Mesenchymal stem cell (in vitro differentiated cells and primary cell): ENCODE data around the gene SLC5A10.
"Not testable (repeated sequence)": the region's sequence is repeated elsewhere in the genome, so short reads cannot be mapped to it uniquely, and the experiment has no call there.

ENCODE experiments used
- DNase-seq: peaks from one replicate; pipeline ENCODE4 v3.0.0-alpha.2; 2013
- H2AFZ ChIP-seq: one replicate; pipeline ENCODE4 v1.6.1; 2013; ENCODE audit warnings: low read depth, mild to moderate bottlenecking, control low read depth, inconsistent platforms, low read length, moderate library complexity
- H2AK5ac ChIP-seq: 2 replicates; pipeline ENCODE4 v1.6.1; 2013; ENCODE audit warnings: low read length, moderate library complexity, mild to moderate bottlenecking, inconsistent platforms; ENCODE audit not compliant: severe bottlenecking
- H2BK120ac ChIP-seq: one replicate; pipeline ENCODE4 v1.6.1; 2013; ENCODE audit warnings: low read depth, mild to moderate bottlenecking, inconsistent platforms, low read length, moderate library complexity
- H2BK12ac ChIP-seq, 2 experiments: one replicate each; pipeline ENCODE4 v1.6.1; 2013; ENCODE audit warnings: inconsistent platforms in 2 of 2, low read length in 2 of 2, mild to moderate bottlenecking in 2 of 2, moderate library complexity in 2 of 2, control low read depth in 1 of 2
- H2BK15ac ChIP-seq: one replicate; pipeline ENCODE4 v1.6.1; 2013; ENCODE audit warnings: mild to moderate bottlenecking, low read depth, inconsistent platforms; ENCODE audit not compliant: poor library complexity, severe bottlenecking
- H2BK5ac ChIP-seq: 2 replicates; pipeline ENCODE4 v1.6.1; 2013; ENCODE audit warnings: low read depth, mild to moderate bottlenecking, low read length, control low read depth, inconsistent platforms; ENCODE audit not compliant: poor library complexity, severe bottlenecking
- H3K14ac ChIP-seq, 2 experiments: one replicate each; pipeline ENCODE4 v1.6.1; 2013; ENCODE audit warnings: inconsistent platforms in 2 of 2, low read length in 2 of 2, control low read depth in 1 of 2, mild to moderate bottlenecking in 1 of 2, moderate library complexity in 1 of 2
- H3K18ac ChIP-seq, 2 experiments: one replicate each; pipeline ENCODE4 v1.6.1; 2013; ENCODE audit warnings: inconsistent platforms in 2 of 2, low read length in 2 of 2, control low read depth in 1 of 2, low read depth in 1 of 2, mild to moderate bottlenecking in 1 of 2
- H3K23ac ChIP-seq, 2 experiments: one replicate each; pipeline ENCODE4 v1.6.1; 2013; ENCODE audit warnings: inconsistent platforms in 2 of 2, low read length in 2 of 2, mild to moderate bottlenecking in 2 of 2, moderate library complexity in 2 of 2, control low read depth in 1 of 2
- H3K27ac ChIP-seq: 2 replicates; pipeline ENCODE4 v1.5.1; 2013; ENCODE audit warnings: mild to moderate bottlenecking, moderate library complexity, low read length, control low read depth, inconsistent platforms; ENCODE audit not compliant: poor library complexity, severe bottlenecking
- H3K27me3 ChIP-seq, 2 experiments: 2 replicates each; pipeline versions ENCODE4 v1.6.1 to v1.7.0; 2013; ENCODE audit warnings: low read length in 2 of 2, mild to moderate bottlenecking in 2 of 2, moderate library complexity in 2 of 2, control low read depth in 1 of 2, inconsistent platforms in 1 of 2; ENCODE audit not compliant: control insufficient read depth in 1 of 2, insufficient read depth in 1 of 2
- H3K36me3 ChIP-seq, 2 experiments: 2 replicates each; pipeline versions ENCODE4 v1.6.1 to v1.7.0; 2013; ENCODE audit warnings: low read length in 2 of 2, control low read depth in 1 of 2, inconsistent platforms in 1 of 2, low read depth in 1 of 2, mild to moderate bottlenecking in 1 of 2; ENCODE audit not compliant: insufficient read depth in 2 of 2, control insufficient read depth in 1 of 2
- H3K4ac ChIP-seq, 2 experiments: one replicate each; pipeline ENCODE4 v1.6.1; 2013; ENCODE audit warnings: inconsistent platforms in 2 of 2, low read length in 2 of 2, mild to moderate bottlenecking in 2 of 2, moderate library complexity in 2 of 2, control low read depth in 1 of 2, low read depth in 1 of 2
- H3K4me1 ChIP-seq: 2 replicates; pipeline ENCODE4 v1.6.1; 2013; ENCODE audit warnings: low read depth, low read length, control low read depth; ENCODE audit not compliant: control insufficient read depth, insufficient read depth
- H3K4me2 ChIP-seq: 2 replicates; pipeline ENCODE4 v1.6.1; 2013; ENCODE audit warnings: low read length, mild to moderate bottlenecking, inconsistent platforms; ENCODE audit not compliant: poor library complexity, severe bottlenecking
- H3K4me3 ChIP-seq, 2 experiments: 2 replicates each; pipeline versions ENCODE4 v1.5.1 to v1.7.0; 2013; ENCODE audit warnings: low read length in 2 of 2, mild to moderate bottlenecking in 2 of 2, control low read depth in 1 of 2, low read depth in 1 of 2; ENCODE audit not compliant: insufficient read depth in 1 of 2
- H3K79me1 ChIP-seq: replicated peaks from 2 replicates; pipeline ENCODE4 v1.6.1; 2013; ENCODE audit warnings: mild to moderate bottlenecking, control low read depth, low read length, inconsistent platforms; ENCODE audit not compliant: poor library complexity, severe bottlenecking
- H3K9ac ChIP-seq: 2 replicates; pipeline ENCODE4 v1.7.0; 2013; ENCODE audit warnings: mild to moderate bottlenecking, low read length, moderate library complexity
- H3K9me3 ChIP-seq: 2 replicates; pipeline ENCODE4 v1.7.0; 2013; ENCODE audit warnings: mild to moderate bottlenecking, low read length; ENCODE audit not compliant: control insufficient read depth
- H4K8ac ChIP-seq: one replicate; pipeline ENCODE4 v1.6.1; 2013; ENCODE audit warnings: inconsistent platforms, mild to moderate bottlenecking, low read length, moderate library complexity
- H4K91ac ChIP-seq: one replicate; pipeline ENCODE4 v1.6.1; 2013; ENCODE audit warnings: mild to moderate bottlenecking, low read length, inconsistent platforms
- WGBS: methylation state at CpG from one replicate; pipeline ENCODE4 v1.1.7; 2013; ENCODE audit warnings: mixed read lengths; 5-methylcytosine and 5-hydroxymethylcytosine counted together

Gene SLC5A10

DNA sequence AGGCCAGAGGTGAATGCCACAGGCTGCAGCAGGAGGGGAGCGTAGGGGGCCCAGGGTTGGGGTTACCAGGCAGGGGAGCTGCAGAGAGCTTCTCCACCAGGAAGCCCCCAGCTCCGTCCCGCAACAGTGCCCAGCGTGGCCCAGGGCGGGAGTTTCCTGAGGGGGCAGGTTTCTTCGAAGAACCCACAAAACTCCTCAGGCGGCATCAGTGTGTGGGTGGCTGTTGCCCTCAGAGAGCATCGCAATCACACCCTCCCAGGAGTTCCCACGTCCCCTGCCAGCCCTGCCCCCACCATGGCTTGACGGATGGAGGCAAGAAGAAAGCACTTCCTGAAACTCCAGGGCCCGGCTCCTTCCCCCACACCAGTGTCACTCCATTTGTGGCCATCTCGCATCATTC is 86.8 kb downstream of the SLC5A10 start:
- H3K27me3 ChIP-seq, H3K36me3 ChIP-seq, H3K4me2 ChIP-seq, H2BK12ac ChIP-seq, H2BK5ac ChIP-seq, H2AFZ ChIP-seq, H3K9me3 ChIP-seq, H4K91ac ChIP-seq, DNase-seq, H3K18ac ChIP-seq, H3K79me1 ChIP-seq, H2AK5ac ChIP-seq, H3K14ac ChIP-seq, H4K8ac ChIP-seq, H3K4me3 ChIP-seq, H3K23ac ChIP-seq, H2BK15ac ChIP-seq, H3K4me1 ChIP-seq, H3K4ac ChIP-seq, H2BK120ac ChIP-seq, H3K27ac ChIP-seq, H3K9ac ChIP-seq: not testable (repeated sequence)
- WGBS: no CpG with 5 or more reads among the region's 12 CpGs

DNA sequence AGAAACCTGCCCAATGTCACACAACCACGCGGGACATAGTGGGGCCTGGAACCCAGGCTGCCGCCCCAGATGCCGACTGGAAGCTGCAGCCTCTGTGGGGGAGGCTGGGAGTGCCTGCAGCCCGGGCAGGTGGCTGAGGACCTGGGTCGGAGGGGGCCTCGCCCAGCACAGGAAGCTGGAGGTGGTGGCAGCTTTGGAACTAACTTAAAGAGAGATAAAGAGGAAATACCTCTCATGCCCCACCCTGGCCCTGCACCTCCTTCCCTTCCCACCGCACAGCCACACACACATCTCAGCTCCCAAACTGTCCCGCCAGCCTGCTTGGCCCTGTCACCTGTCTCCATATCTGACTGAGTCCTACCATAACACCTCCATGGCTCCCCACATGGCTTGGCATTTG is 88.4 kb downstream of the SLC5A10 start:
- not testable (repeated sequence) for H3K14ac ChIP-seq, H2AFZ ChIP-seq, H4K91ac ChIP-seq, H3K27ac ChIP-seq, H2BK120ac ChIP-seq, H3K4me2 ChIP-seq, H3K4me1 ChIP-seq, H3K27me3 ChIP-seq, H2BK12ac ChIP-seq, H3K4ac ChIP-seq, H3K79me1 ChIP-seq, H4K8ac ChIP-seq, H3K4me3 ChIP-seq, H3K23ac ChIP-seq, H3K36me3 ChIP-seq, H2BK5ac ChIP-seq, H3K9ac ChIP-seq, DNase-seq, H2AK5ac ChIP-seq, H2BK15ac ChIP-seq, H3K9me3 ChIP-seq, H3K18ac ChIP-seq
- WGBS: no CpG with 5 or more reads among the region's 9 CpGs

DNA sequence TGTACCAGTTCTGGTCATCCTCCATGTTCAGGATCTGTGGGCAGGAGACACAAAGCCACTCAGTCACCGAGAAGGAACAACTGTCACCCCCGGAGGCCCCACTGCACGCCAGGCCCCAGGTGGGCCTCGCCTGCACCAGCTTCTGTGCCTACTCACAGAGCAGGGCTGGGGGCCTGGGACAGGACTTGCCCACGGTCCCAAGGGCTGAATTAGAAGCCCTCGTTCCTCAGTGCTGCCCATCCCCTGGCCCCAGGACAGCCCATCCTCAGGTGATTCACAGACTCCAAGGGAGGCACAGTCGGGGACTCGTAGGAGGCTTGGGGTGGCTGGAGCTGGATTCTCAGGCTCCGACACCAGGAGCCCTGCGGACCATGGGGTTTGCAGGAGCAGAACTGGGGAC is 89.9 kb downstream of the SLC5A10 start:
- not testable (repeated sequence) for DNase-seq

DNA sequence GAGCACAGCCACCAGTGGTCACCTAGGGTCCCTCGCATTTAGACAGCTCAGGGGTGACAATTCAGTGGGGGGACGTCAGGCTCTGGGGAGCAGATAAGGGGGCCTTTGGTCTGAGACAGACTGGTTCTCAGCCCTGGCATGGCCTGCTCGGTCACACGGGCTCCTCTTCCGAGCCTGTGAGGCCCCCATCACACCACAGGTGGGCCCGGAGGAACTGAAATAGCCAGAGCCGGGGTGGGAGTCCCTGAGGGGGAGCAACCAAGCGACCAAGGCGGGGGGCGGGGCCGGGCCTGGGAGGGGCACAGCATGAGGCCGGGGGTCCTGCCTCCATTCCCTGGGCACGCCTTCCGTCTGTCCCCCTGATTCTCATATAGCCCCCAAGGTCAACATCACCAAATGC is 90.4 kb downstream of the SLC5A10 start:
- H3K79me1 ChIP-seq, DNase-seq: not testable (repeated sequence)
- whole genome bisulfite sequencing: no CpG with 5 or more reads among the region's 14 CpGs

More for the DNA sequence above, 89.9 kb downstream of the SLC5A10 start:
- H4K91ac ChIP-seq, H3K23ac ChIP-seq, H2AFZ ChIP-seq, H3K27me3 ChIP-seq, H3K4ac ChIP-seq, H3K36me3 ChIP-seq, H2BK5ac ChIP-seq, H3K27ac ChIP-seq, H3K9me3 ChIP-seq, H3K4me2 ChIP-seq, H2BK120ac ChIP-seq, H2AK5ac ChIP-seq, H2BK12ac ChIP-seq, H3K79me1 ChIP-seq, H3K18ac ChIP-seq, H3K9ac ChIP-seq, H2BK15ac ChIP-seq, H3K4me1 ChIP-seq, H3K14ac ChIP-seq, H3K4me3 ChIP-seq, H4K8ac ChIP-seq: not testable (repeated sequence)
- no CpG with 5 or more reads among the region's 10 CpGs for WGBS

More for the DNA sequence above, 90.4 kb downstream of the SLC5A10 start:
- H3K36me3 ChIP-seq, H3K18ac ChIP-seq, H4K91ac ChIP-seq, H3K4me1 ChIP-seq, H3K9ac ChIP-seq, H2BK120ac ChIP-seq, H3K4ac ChIP-seq, H2BK15ac ChIP-seq, H2BK12ac ChIP-seq, H3K27me3 ChIP-seq, H3K4me2 ChIP-seq, H2BK5ac ChIP-seq, H4K8ac ChIP-seq, H2AK5ac ChIP-seq, H3K9me3 ChIP-seq, H3K4me3 ChIP-seq, H3K23ac ChIP-seq, H3K27ac ChIP-seq, H2AFZ ChIP-seq, H3K14ac ChIP-seq: not testable (repeated sequence)
